Activated T-cell treated with anti-CD3 and anti-CD28 coated beads, Interleukin-2, amount 50 U/mL, for 48 hours (primary cell): ENCODE measurements around the gene ECEL1.
"Not testable (repeated sequence)": the region's sequence is repeated elsewhere in the genome, so short reads cannot be mapped to it uniquely, and the experiment has no call there.

ENCODE experiments used
- DNase-seq, 2 experiments: peaks; one replicate each; pipeline ENCODE4 v3.0.0-alpha.2; 2020

The ECEL1 gene

GRCh38 chr2:232440220-232441018, 47.2 kb downstream of the ECEL1 start:
- DNase-seq, result peak; percentile 95

DNA sequence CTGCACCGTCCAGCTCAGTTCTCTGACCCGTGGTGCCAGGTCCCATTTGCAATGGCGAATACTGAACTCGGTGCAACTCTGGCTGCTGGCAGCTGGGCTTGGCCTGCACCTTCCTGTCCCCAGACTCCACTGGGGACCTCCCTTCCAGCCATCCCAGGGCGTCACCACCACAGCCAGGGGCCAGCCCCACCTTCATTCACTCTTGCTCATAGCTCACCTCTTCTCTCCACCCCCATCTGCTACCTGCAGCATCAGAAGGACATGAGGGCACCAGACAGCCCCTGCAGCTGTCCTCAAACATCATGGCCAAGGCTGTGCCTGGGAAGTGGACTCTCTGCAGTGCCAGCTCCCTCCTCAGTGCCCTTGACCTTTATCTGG, 47.9 kb downstream of the ECEL1 start:
- no peak for DNase-seq

GRCh38 chr2:232438951-232439757, 48.5 kb downstream of the ECEL1 start:
- peak; percentile 60 to 63 for DNase-seq

GRCh38 chr2:232438091-232438490, 49.5 kb downstream of the ECEL1 start:
- no peak for DNase-seq

GRCh38 chr2:232437195-232437571, 50.5 kb downstream of the ECEL1 start:
- DNase-seq, result no peak

- no peak for DNase-seq
Observed at GRCh38 chr2:232436381-232437194, 51.0 kb downstream of the ECEL1 start.

DNA sequence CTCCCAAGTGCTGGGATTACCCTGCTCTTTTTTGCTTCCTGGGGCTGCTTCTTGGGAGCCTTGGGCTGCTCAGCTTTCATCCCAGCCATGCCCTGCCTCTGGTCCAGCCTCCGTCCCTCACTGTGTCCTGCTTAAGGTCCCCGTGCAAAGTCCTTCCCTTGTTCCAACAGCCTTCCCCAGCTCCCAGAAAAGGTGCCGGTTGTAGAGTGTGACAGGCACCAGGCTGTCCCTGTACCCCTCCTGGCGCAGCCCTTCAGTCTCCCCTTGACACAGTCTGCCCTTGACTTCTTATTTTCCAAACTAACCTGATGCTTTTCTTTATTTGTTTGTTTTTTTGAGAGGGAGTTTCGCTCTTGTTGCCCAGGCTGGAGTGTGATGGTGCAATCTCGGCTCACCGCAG, 51.8 kb downstream of the ECEL1 start:
- DNase-seq, result no peak

DNA sequence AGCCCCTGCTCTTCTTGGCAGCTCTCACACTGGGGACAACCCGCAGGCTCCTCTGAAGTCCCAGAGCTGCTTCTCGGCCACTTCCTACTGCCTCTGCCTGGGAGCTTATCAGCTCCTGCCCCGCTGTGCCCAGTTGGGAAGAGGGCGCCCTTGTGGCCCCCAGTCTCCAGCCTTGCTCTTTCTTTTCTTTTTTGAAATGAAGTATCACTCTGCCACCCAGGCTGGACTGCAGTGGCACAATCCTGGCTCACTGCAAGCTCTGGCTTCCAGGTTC, 52.3 kb downstream of the ECEL1 start:
- DNase-seq, result no peak

- no peak for DNase-seq
Observed at GRCh38 chr2:232434563-232435374, 52.9 kb downstream of the ECEL1 start.

GRCh38 chr2:232434091-232434490, 53.5 kb downstream of the ECEL1 start:
- DNase-seq, result no peak

- DNase-seq, result not testable (repeated sequence)
Observed at GRCh38 chr2:232433622-232434021, 54.0 kb downstream of the ECEL1 start.

DNA sequence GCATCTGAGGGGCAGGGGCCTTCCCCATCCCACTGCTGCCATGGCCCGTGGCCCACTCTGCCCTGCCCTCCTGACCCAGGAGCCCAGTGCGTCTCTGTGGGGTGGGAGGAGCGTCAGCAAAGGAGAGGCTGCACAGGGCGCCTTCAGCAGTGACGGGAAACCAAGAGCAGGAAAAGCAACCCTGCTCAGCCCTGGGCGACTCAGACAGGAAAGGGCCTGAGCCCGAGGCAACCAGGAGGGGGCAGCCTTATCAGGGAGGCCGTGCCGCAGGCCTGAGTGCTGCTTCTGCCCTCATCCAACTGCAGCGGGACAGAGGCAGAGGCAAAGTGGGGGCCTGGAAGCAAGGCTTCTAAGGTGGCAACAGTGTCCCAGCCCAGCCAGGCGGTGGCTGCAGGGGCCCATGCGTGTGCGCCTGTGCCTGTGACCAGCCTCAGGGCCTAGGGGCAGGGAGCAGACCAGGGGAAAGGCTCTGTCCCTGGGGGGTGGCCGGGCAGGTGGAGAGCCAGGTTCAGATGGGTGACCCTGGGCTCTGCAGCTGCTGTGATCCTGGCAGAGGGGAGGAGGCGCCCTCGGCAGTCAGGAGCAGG, 54.9 kb downstream of the ECEL1 start:
- no peak for DNase-seq

- no peak for DNase-seq
Observed at GRCh38 chr2:232431705-232432590, 55.7 kb downstream of the ECEL1 start.
